Tibial nerve (tissue), 4 donors: ENCODE data around the gene NFASC. TPM values are rescaled to one million over a fixed set of nuclear protein-coding genes. Genes with fewer than 3 reads are reported as not detected.

Experiments
- DNase-seq, 2 donors: peaks; one replicate each; pipeline ENCODE4 v3.0.0-alpha.2; 2019; ENCODE audit warnings: low spot score in 2 of 2
- H3K27ac ChIP-seq, 4 donors: fragments of 200-600 bp; sonication (generic) in 3 of 4; one replicate each; pipeline ENCODE4 v1.5.1; 2017 to 2019; ENCODE audit warnings: mild to moderate bottlenecking in 1 of 4
- H3K27me3 ChIP-seq, 2 donors: fragments of 200-600 bp; sonication (generic) in 1 of 2; one replicate each; pipeline versions ENCODE4 v1.5.1 to v1.6.0; 2017 to 2019
- H3K36me3 ChIP-seq, 3 donors: fragments of 200-600 bp; sonication (generic); one replicate each; pipeline ENCODE4 v1.5.1; 2018 to 2019
- H3K4me1 ChIP-seq, 4 donors: fragments of 200-600 bp; sonication (generic) in 3 of 4; one replicate each; pipeline ENCODE4 v1.5.1; 2017 to 2019
- H3K4me3 ChIP-seq, 4 donors: fragments of 200-600 bp; sonication (generic) in 3 of 4; one replicate each; pipeline ENCODE4 v1.5.1; 2017 to 2019; ENCODE audit warnings: mild to moderate bottlenecking in 1 of 4, moderate library complexity in 1 of 4
- H3K9me3 ChIP-seq, 4 donors: fragments of 200-600 bp; sonication (generic) in 3 of 4; one replicate each; pipeline ENCODE4 v1.5.1; 2017 to 2019
- CTCF ChIP-seq, 5 experiments: fragments of 200-600 bp in 3 of 5; fragments of 450-650 bp in 2 of 5; sonication (generic) in 3 of 5; IDR thresholded peaks; one replicate each; pipeline ENCODE4 v1.5.1; 2016 to 2019; ENCODE audit warnings: antibody characterized with exemption in 5 of 5, mild to moderate bottlenecking in 3 of 5, moderate library complexity in 2 of 5
- EP300 ChIP-seq, 2 donors: sonication (generic); formaldehyde crosslinking; IDR thresholded peaks; one replicate each; pipeline ENCODE4 v1.6.1; 2017; ENCODE audit warnings: antibody characterized with exemption in 2 of 2, mild to moderate bottlenecking in 1 of 2
- POLR2A ChIP-seq, 2 donors: fragments of 450-650 bp; IDR thresholded peaks; one replicate each; pipeline ENCODE4 v1.6.1; 2017; ENCODE audit warnings: antibody characterized with exemption in 2 of 2, mild to moderate bottlenecking in 2 of 2, moderate library complexity in 2 of 2
- WGBS, 2 donors: methylation state at CpG; one replicate each; pipeline ENCODE4 v1.1.5; 2018; 5-methylcytosine and 5-hydroxymethylcytosine counted together
- total RNA-seq, 4 donors: library from RNA; depleted of rRNA; stranded (reverse); fragments of >200 nt; gene quantifications; one replicate each; pipeline ENCODE4 v1.1.0, GENCODE V29; 2016

Gene NFASC
- total RNA-seq, 4 donors from 2014 or later, result 69.9 to 112 (median 94.0) TPM

DNA sequence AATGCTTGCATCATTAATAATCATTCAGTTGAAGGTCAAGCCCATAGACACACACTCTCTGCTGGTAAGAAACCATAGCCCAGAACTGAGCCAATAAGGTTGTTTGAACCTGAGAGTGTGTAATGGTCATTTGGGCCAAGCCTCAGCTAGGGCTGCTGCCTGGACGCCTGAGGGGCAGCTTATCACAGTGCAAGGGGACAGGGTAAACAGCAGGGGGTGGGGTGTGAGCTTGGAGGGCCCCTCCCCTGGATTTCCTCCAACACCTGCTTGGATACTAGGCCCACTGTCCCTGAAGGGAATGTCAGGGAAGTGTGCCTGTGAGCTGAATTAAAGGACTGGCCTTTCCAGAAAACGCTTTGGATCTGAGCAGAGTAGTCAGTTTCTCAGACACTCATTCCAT lies 147.7 kb downstream of the NFASC start:
- Histone ChIP-seq H3K36me3 (peaks cover 0 to 21% (median 0%) of the 10 kb centered on the region in 3 donors), H3K27ac (no peak overlapping the region), H3K27me3 (no peaks in the 10 kb centered on the region), H3K4me1 (peaks cover 0 to 11% (median 3%) of the 10 kb centered on the region in 4 donors), H3K4me3 (no peak overlapping the region), H3K9me3 (no peaks in the 10 kb centered on the region)
- TF ChIP-seq CTCF (IDR thresholded peaks at IDR 0.05) (no peak), EP300 (IDR thresholded peaks at IDR 0.05) (no peak), POLR2A (IDR thresholded peaks at IDR 0.05) (no peak)
- 60 to 76% methylated on average over 2 of the region's 2 CpGs for WGBS, 2 donors
- DNase-seq, result no peak

DNA sequence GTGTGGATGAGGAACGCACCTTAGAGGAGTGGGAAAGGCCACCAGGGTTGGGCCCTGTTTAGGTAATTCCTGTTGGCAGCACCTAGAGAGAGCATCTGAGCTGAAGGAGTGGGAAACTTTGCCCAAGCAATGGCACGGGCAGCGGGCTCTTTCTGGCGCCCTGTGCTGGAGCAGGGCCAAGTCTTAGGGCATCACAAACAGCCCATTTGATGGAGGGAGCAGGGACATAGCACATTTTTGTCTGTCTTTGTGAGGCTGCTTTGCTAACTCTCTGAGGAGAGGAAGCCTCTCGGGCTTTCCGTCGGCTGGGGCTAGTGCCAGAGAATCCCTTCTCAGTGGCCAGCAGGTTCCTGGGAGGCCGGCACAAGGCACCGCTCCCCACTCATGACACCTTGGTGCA lies 149.8 kb downstream of the NFASC start:
- DNase-seq, result no peak
- H3K4me1 ChIP-seq, result no peaks in the 10 kb centered on the region
- WGBS, 2 donors, result 65 to 70% methylated on average over 9 of the region's 9 CpGs
- TF ChIP-seq POLR2A (IDR thresholded peaks at IDR 0.05), result no peak
- no peak for TF ChIP-seq EP300 (IDR thresholded peaks at IDR 0.05)
- no peak for TF ChIP-seq CTCF (IDR thresholded peaks at IDR 0.05)
- no peaks in the 10 kb centered on the region for H3K9me3 ChIP-seq
- H3K27ac ChIP-seq, result no peak overlapping the region
- peaks cover 0 to 21% (median 0%) of the 10 kb centered on the region in 3 donors for H3K36me3 ChIP-seq
- H3K27me3 ChIP-seq, result no peaks in the 10 kb centered on the region
- no peak overlapping the region for H3K4me3 ChIP-seq

DNA sequence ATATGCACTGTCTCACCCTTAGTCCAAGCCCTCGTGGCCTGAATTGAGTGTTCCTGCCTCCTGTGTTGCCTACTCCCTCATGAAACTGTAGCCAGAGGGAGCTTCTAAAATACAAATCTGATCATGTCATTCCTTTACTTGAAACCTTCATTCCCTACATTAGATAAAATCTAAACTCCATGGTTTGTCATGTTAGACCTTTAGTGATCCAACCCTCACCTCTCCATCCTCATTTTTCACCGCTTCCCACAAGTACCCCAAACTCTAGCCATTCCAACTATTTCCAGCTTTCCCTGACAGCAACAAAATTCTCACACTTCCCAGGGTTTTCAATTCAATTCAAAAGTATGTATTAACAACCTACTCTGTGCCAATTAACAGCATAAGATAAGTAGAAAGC lies 154.0 kb downstream of the NFASC start:
- H3K36me3 ChIP-seq, result no peaks in the 10 kb centered on the region
- no peaks in the 10 kb centered on the region for H3K4me1 ChIP-seq
- H3K4me3 ChIP-seq, result no peak overlapping the region
- 95 to 96% methylated on average over 2 of the region's 2 CpGs for whole genome bisulfite sequencing, 2 donors
- H3K27ac ChIP-seq, result no peak overlapping the region
- TF ChIP-seq EP300 (IDR thresholded peaks at IDR 0.05), result no peak
- TF ChIP-seq CTCF (IDR thresholded peaks at IDR 0.05), result no peak
- TF ChIP-seq POLR2A (IDR thresholded peaks at IDR 0.05), result no peak
- H3K27me3 ChIP-seq, result no peaks in the 10 kb centered on the region
- DNase-seq, result no peak
- no peaks in the 10 kb centered on the region for H3K9me3 ChIP-seq

- WGBS, 2 donors, result 92% methylated on average over 16 of the region's 16 CpGs
- no peaks in the 10 kb centered on the region for H3K4me1 ChIP-seq
- H3K9me3 ChIP-seq, result no peaks in the 10 kb centered on the region
These were observed 154.6 kb downstream of the NFASC start for GRCh38 chr1:205025239-205025638.

DNA sequence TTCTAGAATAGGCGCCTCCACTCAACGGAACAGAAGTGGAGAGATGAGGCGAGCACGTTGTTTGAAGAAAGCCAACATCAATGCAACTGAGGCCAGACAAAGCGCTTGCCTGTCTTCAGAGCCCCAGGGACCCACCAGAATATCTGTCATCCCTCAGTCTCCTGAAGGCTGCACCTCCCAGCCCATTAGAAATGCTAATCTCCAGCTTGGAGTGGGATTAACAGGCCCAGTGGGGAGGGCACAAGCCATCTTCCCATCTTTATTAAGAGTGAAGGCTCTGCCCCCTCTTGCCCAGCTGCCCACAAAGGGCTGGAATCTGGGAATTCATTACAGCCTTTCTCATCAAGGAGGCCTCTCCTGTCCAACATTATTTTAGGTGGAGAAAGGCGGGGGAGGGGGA lies 155.5 kb downstream of the NFASC start:
- TF ChIP-seq CTCF (IDR thresholded peaks at IDR 0.05) (no peak), EP300 (IDR thresholded peaks at IDR 0.05) (no peak), POLR2A (IDR thresholded peaks at IDR 0.05) (no peak)
- WGBS, 2 donors, result 78 to 80% methylated on average over 5 to 6 of the region's 6 CpGs
- no peaks in the 10 kb centered on the region for H3K4me1 ChIP-seq
- no peaks in the 10 kb centered on the region for H3K36me3 ChIP-seq
- no peaks in the 10 kb centered on the region for H3K27me3 ChIP-seq
- H3K4me3 ChIP-seq, result no peak overlapping the region
- H3K27ac ChIP-seq, result no peak overlapping the region
- H3K9me3 ChIP-seq, result no peaks in the 10 kb centered on the region
- DNase-seq, result no peak

More at GRCh38 chr1:205025239-205025638, 154.6 kb downstream of the NFASC start:
- H3K36me3 ChIP-seq, result no peaks in the 10 kb centered on the region
- no peaks in the 10 kb centered on the region for H3K27me3 ChIP-seq
- no peak overlapping the region for H3K27ac ChIP-seq
- TF ChIP-seq CTCF (IDR thresholded peaks at IDR 0.05) (no peak), EP300 (IDR thresholded peaks at IDR 0.05) (no peak), POLR2A (IDR thresholded peaks at IDR 0.05) (no peak)
- no peak overlapping the region for H3K4me3 ChIP-seq
- DNase-seq, result no peak
